ENCODE measurements around the gene TRIO. TPM values are rescaled to one million over a fixed set of nuclear protein-coding genes. Genes with fewer than 3 reads are reported as not detected.
A peak's percentile ranks its signal among the peaks of the same experiment; 100 is the strongest.

The TRIO gene
- total RNA-seq, 1 experiment from 2014 or later = 88.8 TPM

DNA sequence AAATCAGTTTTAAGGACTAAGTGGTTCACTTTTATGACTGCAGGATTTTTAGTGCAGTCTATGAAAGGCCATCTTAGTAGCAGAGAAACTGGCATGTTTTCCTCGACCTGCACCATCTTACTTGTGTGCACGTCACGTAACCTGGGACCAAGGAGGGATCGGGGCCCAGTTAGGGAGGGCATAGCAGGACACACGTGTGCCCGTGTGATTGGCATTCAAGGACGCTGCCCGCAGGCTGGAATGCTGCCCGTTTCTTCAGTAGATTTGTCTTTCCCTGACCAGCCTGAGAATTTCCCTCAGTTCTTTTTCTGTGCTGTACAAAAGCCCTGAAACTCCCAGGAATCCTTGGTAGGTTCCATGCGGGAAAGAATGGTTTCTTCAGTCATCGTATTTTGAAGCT, 196.3 kb downstream of the TRIO start (continued):
- TF ChIP-seq STAT6 (CRISPR knock-in tag; conservative IDR thresholded peaks at IDR 0.05; ENCODE audit: low read depth) = no peak

- Mint-ChIP-seq H3K36me3 (peaks cover 33% of the 10 kb centered on the region), H3K27ac (peak overlapping the region; percentile 72), H3K4me1 (peaks cover 36% of the 10 kb centered on the region), H3K9me3 (no peaks in the 10 kb centered on the region), H3K4me3 (no peak overlapping the region), H3K27me3 (ENCODE audit: low read depth) (no peaks in the 10 kb centered on the region)
- DNase-seq (ENCODE audit: low spot score) (peak; percentile 50), ATAC-seq (peak; percentile 97)
- ChIA-PET CTCF (interaction anchor here (0.9 to 1.7 kb wide), 8 partner anchors 9 to 240 kb away, joined by 3 to 30 read pairs (median 4); no protein-coding TSS in a partner anchor), POLR2A (interaction anchor here (0.6 kb wide), 1 partner anchor 31 kb away, joined by 6 read pairs; no protein-coding TSS in a partner anchor)
- TF ChIP-seq CDX4 (CRISPR knock-in tag; IDR thresholded peaks at IDR 0.05; ENCODE audit: borderline replicate concordance) = no peak
- TF ChIP-seq, protein P1, sequence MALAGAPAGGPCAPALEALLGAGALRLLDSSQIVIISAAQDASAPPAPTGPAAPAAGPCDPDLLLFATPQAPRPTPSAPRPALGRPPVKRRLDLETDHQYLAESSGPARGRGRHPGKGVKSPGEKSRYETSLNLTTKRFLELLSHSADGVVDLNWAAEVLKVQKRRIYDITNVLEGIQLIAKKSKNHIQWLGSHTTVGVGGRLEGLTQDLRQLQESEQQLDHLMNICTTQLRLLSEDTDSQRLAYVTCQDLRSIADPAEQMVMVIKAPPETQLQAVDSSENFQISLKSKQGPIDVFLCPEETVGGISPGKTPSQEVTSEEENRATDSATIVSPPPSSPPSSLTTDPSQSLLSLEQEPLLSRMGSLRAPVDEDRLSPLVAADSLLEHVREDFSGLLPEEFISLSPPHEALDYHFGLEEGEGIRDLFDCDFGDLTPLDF (CRISPR knock-in tag; IDR thresholded peaks at IDR 0.05) = no peak
- no peak for TF ChIP-seq TEAD4 (CRISPR knock-in tag; IDR thresholded peaks at IDR 0.05)
- TF ChIP-seq, protein P2, sequence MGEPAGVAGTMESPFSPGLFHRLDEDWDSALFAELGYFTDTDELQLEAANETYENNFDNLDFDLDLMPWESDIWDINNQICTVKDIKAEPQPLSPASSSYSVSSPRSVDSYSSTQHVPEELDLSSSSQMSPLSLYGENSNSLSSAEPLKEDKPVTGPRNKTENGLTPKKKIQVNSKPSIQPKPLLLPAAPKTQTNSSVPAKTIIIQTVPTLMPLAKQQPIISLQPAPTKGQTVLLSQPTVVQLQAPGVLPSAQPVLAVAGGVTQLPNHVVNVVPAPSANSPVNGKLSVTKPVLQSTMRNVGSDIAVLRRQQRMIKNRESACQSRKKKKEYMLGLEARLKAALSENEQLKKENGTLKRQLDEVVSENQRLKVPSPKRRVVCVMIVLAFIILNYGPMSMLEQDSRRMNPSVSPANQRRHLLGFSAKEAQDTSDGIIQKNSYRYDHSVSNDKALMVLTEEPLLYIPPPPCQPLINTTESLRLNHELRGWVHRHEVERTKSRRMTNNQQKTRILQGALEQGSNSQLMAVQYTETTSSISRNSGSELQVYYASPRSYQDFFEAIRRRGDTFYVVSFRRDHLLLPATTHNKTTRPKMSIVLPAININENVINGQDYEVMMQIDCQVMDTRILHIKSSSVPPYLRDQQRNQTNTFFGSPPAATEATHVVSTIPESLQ (CRISPR knock-in tag; IDR thresholded peaks at IDR 0.05) = no peak
- TF ChIP-seq, protein P3, sequence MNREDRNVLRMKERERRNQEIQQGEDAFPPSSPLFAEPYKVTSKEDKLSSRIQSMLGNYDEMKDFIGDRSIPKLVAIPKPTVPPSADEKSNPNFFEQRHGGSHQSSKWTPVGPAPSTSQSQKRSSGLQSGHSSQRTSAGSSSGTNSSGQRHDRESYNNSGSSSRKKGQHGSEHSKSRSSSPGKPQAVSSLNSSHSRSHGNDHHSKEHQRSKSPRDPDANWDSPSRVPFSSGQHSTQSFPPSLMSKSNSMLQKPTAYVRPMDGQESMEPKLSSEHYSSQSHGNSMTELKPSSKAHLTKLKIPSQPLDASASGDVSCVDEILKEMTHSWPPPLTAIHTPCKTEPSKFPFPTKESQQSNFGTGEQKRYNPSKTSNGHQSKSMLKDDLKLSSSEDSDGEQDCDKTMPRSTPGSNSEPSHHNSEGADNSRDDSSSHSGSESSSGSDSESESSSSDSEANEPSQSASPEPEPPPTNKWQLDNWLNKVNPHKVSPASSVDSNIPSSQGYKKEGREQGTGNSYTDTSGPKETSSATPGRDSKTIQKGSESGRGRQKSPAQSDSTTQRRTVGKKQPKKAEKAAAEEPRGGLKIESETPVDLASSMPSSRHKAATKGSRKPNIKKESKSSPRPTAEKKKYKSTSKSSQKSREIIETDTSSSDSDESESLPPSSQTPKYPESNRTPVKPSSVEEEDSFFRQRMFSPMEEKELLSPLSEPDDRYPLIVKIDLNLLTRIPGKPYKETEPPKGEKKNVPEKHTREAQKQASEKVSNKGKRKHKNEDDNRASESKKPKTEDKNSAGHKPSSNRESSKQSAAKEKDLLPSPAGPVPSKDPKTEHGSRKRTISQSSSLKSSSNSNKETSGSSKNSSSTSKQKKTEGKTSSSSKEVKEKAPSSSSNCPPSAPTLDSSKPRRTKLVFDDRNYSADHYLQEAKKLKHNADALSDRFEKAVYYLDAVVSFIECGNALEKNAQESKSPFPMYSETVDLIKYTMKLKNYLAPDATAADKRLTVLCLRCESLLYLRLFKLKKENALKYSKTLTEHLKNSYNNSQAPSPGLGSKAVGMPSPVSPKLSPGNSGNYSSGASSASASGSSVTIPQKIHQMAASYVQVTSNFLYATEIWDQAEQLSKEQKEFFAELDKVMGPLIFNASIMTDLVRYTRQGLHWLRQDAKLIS (CRISPR knock-in tag; IDR thresholded peaks at IDR 0.05; ENCODE audit: borderline replicate concordance) = no peak
- no peak for TF ChIP-seq OVOL2 (CRISPR knock-in tag; IDR thresholded peaks at IDR 0.05; ENCODE audit: borderline replicate concordance)
- no peak for TF ChIP-seq FOXK1 (CRISPR knock-in tag; IDR thresholded peaks at IDR 0.05)
- no peak for TF ChIP-seq JUN (CRISPR knock-in tag; IDR thresholded peaks at IDR 0.05)
- TF ChIP-seq HMGXB4 (CRISPR knock-in tag; IDR thresholded peaks at IDR 0.05) = no peak
- TF ChIP-seq ZSCAN18 (CRISPR knock-in tag; IDR thresholded peaks at IDR 0.05) = no peak
- no peak for TF ChIP-seq CREM (CRISPR knock-in tag; IDR thresholded peaks at IDR 0.05)
- TF ChIP-seq, protein P4, sequence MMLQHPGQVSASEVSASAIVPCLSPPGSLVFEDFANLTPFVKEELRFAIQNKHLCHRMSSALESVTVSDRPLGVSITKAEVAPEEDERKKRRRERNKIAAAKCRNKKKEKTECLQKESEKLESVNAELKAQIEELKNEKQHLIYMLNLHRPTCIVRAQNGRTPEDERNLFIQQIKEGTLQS (CRISPR knock-in tag; conservative IDR thresholded peaks at IDR 0.05) = no peak
- no peak for TF ChIP-seq MYBL2 (CRISPR knock-in tag; IDR thresholded peaks at IDR 0.05)
- no peak for TF ChIP-seq ETV6 (CRISPR knock-in tag; IDR thresholded peaks at IDR 0.05)
- TF ChIP-seq PRRX2 (CRISPR knock-in tag; IDR thresholded peaks at IDR 0.05) = no peak
Observed at GRCh38 chr5:14341571-14342230, 198.6 kb downstream of the TRIO start.
